ENCODE data around the gene AGBL1. TPM values are rescaled to one million over a fixed set of nuclear protein-coding genes. Genes with fewer than 3 reads are reported as not detected.
"Not testable (repeated sequence)": the region's sequence is repeated elsewhere in the genome, so short reads cannot be mapped to it uniquely, and the experiment has no call there.

Gene AGBL1
- total RNA-seq, 1 donor = not detected

DNA sequence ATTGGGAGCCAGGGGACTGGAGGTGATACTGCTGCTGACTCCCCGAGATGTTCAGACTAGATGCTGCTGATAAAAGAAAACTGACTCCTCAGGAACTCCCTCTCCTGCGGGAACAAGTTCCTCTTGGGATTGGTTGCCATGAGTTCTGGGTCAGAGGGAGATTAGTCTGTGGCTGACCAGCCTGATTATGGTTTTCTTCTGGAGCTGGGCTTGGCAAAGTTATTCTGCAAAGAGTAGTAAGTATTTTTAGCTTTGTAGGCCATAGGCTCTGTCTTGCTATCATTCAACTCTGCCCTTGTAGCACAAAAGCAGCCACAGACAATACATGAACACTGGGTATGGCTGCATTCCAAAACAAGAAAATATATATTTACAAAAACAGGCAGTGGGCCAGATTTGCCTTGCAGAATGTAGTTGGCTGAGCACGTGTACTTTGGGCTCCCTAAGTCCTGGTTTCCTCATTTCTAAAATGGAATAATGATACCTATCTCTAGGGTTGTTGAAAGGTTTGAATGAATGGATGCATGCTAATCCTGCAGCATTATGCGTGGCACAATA lies 796.8 kb downstream of the AGBL1 start:
- no peak for DNase-seq (ENCODE audit: low read depth)
- no peak overlapping the region for H3K4me3 ChIP-seq (ENCODE audit: low read depth, low read length)
- TF ChIP-seq, protein P1, sequence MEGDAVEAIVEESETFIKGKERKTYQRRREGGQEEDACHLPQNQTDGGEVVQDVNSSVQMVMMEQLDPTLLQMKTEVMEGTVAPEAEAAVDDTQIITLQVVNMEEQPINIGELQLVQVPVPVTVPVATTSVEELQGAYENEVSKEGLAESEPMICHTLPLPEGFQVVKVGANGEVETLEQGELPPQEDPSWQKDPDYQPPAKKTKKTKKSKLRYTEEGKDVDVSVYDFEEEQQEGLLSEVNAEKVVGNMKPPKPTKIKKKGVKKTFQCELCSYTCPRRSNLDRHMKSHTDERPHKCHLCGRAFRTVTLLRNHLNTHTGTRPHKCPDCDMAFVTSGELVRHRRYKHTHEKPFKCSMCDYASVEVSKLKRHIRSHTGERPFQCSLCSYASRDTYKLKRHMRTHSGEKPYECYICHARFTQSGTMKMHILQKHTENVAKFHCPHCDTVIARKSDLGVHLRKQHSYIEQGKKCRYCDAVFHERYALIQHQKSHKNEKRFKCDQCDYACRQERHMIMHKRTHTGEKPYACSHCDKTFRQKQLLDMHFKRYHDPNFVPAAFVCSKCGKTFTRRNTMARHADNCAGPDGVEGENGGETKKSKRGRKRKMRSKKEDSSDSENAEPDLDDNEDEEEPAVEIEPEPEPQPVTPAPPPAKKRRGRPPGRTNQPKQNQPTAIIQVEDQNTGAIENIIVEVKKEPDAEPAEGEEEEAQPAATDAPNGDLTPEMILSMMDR (IDR thresholded peaks at IDR 0.05; ENCODE audit: insufficient read depth, low read depth, low read length) = no peak

DNA sequence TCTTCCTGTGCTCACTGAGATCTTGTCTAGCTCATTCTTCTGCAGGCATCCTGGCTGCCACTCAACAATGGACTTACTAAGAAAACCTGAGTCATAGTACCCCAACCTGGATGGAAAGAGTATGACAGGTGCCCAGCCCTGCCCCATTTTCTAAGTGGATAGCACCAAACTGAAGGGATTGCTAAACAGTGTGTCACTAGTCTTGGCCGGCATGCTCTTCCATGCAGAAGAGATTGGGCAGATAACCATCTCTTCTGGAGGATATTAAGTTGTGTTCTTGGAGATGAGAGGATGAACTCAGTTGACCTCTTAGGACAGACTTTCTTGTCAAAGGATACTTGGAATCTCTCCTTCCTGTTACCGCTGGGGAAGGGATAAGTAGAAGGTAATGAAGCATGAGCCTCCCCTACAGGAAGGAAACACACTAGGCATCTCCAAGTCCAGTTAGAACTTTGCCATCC lies 797.5 kb downstream of the AGBL1 start:
- H3K4me3 ChIP-seq (ENCODE audit: low read depth, low read length) = no peak overlapping the region
- DNase-seq (ENCODE audit: low read depth) = no peak
- TF ChIP-seq, protein P1 (IDR thresholded peaks at IDR 0.05; ENCODE audit: insufficient read depth, low read depth, low read length) = no peak

DNA sequence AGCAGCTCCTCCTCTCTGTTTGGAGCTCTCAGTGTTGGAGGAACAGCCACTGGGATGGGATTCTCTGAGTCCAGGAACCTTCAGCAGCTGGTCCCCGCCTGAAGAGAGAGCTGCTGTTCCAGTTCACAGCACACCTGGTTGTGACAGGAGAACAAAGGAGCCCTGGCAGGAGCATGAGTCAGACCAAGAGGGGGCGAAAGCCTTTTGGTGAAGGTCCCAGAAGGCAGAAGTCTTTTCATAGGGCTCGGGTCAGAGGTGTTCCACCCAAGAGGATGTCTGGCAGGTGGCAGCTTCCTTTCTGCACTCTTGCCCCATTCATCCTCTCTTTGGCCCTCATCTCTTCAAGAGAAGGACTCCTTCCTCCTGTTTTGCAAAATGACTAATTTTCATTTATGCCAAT lies 799.2 kb downstream of the AGBL1 start:
- not testable (repeated sequence) for DNase-seq (ENCODE audit: low read depth); H3K4me3 ChIP-seq (ENCODE audit: low read depth, low read length)

DNA sequence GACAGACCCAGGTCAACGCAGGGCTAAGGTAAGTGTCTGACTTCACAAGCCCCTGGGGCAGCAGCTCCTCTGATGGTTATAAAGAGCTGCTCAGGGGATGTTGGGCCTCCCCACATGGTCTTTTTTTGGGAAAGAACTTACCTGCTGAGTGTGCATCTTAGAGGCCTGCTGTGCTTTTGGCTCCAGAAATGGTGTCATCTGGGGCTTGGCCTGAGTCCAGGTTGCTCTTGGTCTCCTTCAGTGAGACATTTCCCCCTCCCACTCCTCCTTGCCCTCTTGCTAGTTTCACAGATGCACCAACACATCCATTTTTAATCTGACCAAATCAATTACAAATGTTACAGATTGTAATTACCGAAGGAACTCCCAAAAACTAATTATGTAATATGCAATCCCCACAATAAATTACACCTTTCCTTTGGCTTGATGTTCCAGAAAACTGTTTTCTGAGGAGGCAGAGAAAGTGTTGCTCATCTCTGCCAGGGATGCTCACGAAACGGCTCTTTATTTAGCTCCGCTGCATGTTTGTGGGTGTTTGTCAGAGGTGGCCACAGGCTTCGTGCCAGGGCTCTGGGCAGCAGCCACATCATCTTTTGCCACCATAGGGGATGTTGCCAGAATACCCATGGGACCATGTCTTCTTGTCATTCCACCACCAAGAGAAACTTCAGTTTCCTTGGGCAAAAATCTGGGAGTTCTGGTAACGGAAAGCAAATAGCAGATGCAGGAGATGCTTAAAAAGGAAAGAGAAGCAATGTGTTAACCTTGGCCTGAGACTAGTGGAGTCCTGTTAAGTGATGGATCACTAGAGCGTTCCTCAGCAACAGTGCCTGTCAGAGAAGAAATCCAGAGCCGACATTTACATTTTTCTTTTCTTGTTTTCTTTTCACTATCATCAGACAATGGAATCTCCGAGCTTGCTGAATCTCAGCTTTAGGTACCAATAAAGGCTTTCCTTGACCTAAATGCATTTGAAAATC lies 799.9 kb downstream of the AGBL1 start:
- H3K4me3 ChIP-seq (ENCODE audit: low read depth, low read length) = no peak overlapping the region
- DNase-seq (ENCODE audit: low read depth) = no peak
- TF ChIP-seq, protein P1 (IDR thresholded peaks at IDR 0.05; ENCODE audit: insufficient read depth, low read depth, low read length) = no peak

DNA sequence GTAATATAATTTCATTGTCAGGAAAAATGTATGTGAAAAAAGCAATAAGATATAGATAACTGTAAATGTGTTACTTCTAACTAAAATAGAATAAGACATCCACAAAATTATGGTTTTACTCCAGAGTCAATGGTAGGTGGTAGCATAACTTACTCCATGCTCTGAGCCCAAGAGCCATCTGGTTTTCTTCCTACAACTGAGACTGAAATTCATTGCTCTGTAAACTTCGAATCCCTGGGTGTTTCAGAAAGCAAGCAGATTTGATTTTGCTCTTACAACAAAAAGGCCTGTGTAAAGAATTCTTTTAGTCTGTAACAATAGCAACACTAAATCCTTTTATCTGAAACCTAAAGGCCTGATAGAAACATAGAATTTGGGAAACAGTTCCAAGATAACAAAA lies 805.9 kb downstream of the AGBL1 start:
- H3K4me3 ChIP-seq (ENCODE audit: low read depth, low read length) = no peak overlapping the region
- no peak for DNase-seq (ENCODE audit: low read depth)
- TF ChIP-seq, protein P1 (IDR thresholded peaks at IDR 0.05; ENCODE audit: insufficient read depth, low read depth, low read length) = no peak

DNA sequence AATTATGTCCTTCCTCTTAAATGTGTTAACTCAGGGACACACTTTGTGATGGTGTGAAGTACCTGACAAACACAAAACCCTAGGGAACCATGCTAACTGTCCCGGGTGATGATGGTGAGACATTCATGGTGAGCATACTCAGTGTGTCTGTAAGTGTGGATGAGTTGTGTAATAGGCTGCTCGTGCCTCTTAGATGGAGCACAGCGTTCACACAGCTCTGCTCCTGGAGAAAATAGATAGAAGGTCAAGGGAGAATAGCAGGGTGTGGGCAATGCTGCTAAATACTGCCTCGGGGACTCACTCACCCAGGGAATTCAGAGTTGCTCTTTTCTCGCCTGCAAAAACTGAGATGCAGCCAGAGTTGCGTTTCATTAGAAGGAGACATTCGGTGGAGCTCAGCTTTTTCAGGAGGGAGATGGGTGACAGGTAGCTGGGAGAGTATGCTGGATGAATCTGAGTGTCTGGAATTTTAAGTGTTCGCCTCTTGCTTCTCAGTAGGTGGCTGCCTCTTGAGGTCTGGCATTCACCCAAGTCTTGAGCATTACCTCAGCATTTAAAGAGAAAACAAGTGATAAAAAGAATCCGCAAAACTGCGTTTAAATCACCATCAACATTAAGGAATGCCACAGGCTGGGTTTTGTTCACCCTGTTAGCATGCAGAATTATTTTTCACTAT lies 813.2 kb downstream of the AGBL1 start:
- no peak for DNase-seq (ENCODE audit: low read depth)
- no peak overlapping the region for H3K4me3 ChIP-seq (ENCODE audit: low read depth, low read length)
- TF ChIP-seq, protein P1 (IDR thresholded peaks at IDR 0.05; ENCODE audit: insufficient read depth, low read depth, low read length) = no peak

DNA sequence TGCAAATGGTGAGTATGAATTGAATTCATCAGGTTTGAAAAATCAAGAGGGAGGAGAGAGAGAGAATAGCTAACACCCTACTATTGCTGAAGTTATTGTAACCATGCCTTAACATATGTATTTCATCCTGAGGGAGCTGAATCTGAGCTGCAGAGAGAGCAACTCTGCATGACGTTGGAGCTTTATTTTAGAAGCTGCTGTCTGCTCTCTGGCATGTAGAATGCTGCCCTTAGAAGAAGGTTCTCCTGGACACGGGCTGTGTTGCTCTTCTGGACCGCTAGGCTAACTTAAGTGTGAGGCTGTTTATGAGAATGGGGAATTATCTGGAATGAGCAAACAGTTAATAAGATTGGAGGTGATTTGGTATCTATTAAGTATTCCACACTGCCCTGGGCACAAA lies 814.6 kb downstream of the AGBL1 start:
- DNase-seq (ENCODE audit: low read depth) = no peak
- TF ChIP-seq, protein P1 (IDR thresholded peaks at IDR 0.05; ENCODE audit: insufficient read depth, low read depth, low read length) = no peak
- no peak overlapping the region for H3K4me3 ChIP-seq (ENCODE audit: low read depth, low read length)
